Hippocampal formation (tissue), 2 donors: ENCODE data around the gene ATR.
"Not testable (repeated sequence)": the region's sequence is repeated elsewhere in the genome, so short reads cannot be mapped to it uniquely, and the experiment has no call there.

ENCODE experiments used
- DNase-seq, 2 donors: peaks; one replicate each; lab custom pipeline; 2025; lab: John Stamatoyannopoulos, UW

ATR gene

DNA sequence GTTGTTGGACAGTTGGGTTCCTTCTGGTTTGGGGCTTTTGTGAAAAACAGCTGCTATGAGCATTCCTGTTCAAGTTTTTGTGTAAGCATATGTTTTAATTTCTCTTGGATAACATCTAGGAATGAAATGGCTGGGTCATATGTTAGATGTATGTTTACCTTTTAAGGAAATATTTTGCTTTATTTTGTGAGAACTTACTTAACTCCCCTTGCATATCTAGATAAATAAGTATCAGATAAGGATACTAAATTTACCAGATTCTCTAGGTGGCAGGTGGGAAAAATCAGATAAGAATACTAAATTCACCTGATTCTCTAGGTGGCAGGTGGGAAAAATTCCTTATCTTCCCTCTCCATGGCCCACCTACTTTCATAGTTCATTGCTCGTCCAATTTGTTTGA, 16.6 kb upstream of the ATR start:
- no peak for DNase-seq

DNA sequence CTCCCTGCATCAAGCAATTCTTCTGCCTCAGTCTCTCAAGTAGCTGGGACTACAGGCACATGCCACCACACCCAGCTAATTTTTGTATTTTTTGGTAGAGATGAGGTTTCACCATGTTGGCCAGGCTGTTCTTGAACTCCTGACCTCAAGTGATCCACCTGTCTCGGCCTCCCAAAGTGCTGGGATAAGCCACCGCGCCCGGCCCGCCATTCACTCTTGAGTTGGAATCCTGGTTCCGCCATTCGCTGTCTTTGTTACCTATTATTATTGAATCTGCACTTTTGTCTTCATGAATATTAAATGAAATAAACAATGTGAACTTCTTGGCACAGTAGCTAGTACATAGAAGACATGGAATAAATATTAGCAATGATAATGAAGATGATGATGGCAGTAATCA, 13.7 kb upstream of the ATR start:
- DNase-seq: not testable (repeated sequence)

DNA sequence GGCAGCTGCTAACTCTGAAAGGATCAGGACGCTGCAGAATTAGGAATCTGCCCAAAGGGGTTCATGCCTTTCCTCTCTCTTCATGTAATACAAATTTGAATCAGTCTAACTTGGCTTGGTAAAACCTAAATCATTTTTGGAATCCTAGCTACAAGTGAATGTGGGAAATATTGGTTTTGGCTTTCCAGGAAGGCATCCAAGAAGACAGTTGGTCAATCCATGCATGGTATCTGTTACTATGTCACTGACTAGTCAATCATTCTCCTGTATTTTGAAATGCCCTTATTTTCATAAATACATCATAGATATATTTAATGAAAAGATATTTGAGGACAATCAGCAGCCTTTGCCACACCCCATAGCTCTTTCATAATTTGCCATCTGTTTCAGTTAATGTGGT, 10.2 kb upstream of the ATR start:
- no peak for DNase-seq

DNA sequence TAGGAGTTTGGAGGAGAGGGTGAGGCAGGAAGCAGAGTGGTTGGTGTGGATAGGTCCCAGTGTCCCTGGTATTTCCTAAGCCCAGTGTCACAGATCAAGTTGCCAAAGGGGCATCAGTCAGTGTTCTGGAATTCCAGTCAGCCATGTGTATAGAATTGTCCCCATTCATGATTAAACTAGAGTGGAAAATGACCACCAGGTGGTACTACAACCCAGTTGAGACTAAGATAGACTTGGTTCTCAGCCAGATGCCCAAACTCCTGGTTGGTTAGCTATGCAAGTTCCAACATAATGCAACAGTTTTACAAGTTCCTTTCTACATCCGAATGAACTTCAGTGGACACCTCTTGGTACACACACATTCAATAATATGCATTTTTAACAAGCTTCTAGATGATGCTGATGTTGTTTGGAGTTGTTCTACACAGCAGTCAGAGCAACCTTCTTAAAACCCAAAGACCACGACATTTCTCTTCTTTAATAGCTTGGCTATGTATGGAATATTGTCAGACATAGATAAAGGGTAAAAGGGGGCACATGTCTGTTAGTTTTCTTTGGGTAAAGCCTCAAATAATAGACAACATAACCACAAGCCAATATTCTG, 8.4 kb upstream of the ATR start:
- DNase-seq: peak; percentile 1 to 73

DNA sequence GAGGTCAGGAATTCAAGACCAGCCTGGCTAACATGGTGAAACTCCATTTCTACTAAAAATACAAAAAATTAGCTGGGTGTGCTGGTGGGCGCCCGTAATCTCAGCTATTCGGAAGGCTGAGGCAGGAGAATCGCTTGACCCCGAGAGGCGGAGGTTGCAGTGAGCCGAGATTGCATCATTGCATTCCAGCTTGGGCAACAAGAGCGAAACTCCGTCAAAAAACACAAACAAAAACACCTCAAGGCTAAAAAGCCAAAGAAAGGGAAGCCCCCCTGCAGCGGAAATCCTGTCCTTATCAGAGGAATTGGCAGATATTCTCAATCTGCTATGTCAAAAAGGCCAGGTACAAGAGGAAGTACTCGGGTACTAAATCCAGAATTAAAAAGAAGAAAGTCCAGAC, 2.5 kb upstream of the ATR start:
- not testable (repeated sequence) for DNase-seq

DNA sequence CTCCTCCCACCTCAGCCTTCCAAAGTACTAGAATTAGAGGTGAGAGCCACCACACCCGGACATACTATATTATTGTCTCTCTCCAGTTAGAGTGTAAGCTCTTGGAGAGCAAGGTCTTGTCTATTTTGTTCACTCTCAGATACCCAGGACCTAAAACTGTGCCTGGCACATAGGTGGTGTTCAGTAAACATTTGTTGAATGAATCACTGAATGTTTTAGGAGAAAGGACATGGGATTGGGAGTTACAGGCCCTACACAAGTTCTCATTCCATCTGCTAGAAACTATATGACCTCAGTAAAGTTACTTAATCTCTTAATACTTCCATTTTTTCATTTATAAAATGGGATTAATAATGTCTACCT, 1.5 kb upstream of the ATR start:
- no peak for DNase-seq

DNA sequence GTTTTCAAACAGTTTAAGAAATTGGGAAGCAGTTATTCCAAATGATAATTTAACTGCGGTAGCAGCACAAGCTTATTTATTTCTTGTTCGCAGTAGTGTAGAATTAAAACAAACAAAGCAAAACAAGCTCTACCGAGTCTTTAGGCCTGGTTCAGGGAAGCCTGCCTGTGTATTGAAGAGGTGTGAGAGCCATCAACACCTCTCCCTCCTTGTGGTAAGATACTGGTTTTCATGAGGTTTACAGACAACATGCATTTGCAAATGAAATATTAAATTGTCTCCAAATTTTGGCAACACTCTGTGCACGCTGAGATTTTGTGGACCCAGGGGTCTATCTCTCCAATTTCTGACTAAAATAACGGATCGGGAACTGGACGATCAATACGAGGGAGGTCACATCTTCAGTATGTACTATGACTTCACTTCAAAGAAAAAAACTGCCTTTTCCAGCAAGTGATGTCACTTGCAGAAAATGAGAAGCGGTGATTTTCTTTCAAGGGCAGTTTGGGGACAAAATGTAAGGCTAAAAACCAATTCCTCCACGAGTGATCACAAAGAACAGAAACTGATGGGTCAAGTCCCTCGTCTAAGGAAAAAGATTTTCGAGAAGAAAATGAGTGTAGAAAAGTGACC, 721 bp downstream of the ATR start:
- no peak for DNase-seq

DNA sequence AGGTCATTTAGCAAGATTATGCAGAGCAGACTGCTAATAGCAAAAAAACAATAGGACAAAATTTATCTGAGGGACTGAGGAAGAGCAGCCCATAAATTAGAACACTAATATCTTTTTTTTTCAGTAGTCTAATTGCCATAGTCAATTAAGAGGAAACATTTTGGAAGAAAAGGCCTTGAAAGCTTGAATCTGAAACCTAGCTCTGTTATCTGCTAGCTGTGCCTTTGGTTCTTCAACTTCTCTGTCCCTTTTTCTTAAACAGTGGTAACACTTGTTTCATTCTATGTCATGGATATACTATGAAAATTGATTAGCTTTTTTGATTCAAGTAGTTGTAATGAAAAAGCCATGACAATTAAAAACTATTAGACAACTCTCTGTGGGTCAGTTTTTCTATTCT, 1.7 kb downstream of the ATR start:
- no peak for DNase-seq

DNA sequence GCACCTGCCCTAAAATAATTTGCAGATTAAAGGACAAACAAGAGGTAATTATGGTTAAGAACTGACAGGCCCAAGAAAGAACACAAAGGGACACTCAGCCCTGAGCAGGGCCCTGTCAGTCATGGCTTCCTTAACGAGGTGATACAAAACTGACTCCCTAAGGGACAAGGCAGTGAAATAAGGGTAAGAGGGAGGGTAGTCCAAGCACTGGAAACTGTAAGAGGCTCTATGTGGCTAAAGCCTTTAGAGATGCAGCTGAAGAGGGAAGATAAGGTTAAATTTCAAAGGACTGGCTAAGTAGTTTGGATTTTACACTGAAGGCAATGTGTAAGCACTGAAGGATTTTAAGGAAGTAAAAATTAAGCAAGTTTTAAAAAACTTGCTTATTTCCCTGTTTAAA, 3.9 kb downstream of the ATR start:
- no peak for DNase-seq

DNA sequence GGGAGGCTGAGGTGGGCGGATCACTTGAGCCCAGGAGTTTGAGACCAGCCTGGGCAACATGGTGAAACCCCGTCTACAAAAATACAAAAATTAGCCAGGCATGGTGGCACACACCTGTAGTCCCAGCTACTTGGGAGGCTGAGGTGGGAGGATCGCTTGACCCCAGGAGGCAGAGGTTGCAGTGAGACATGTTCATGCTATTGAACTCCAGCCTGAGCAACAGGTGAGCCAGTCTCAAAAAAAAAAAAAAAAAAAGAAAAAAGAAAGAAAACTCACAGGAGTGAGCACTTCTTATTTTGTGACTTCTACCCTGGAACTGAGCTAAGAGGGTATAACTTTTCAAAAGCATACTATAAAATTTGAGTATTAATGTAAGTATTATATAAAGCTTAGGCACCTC, 4.3 kb downstream of the ATR start:
- not testable (repeated sequence) for DNase-seq

DNA sequence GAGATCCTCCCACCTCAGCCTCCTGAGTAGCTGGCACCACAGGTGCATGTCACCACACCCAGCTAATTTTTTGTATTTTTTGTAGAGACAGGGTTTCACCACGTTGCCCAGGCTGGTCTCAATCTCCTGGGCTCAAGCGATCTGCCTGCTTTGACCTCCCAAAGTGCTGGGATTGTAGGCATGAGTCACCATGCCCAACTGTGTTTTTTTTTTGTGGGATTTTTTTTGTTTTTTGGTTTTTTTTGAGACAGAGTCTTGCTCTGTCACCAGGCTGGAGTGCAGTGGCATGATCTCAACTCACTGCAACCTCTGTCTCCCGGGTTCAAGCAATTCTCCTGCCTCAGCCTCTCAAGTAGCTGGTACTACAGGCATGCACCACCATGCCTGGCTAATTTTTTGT, 9.1 kb downstream of the ATR start:
- not testable (repeated sequence) for DNase-seq

DNA sequence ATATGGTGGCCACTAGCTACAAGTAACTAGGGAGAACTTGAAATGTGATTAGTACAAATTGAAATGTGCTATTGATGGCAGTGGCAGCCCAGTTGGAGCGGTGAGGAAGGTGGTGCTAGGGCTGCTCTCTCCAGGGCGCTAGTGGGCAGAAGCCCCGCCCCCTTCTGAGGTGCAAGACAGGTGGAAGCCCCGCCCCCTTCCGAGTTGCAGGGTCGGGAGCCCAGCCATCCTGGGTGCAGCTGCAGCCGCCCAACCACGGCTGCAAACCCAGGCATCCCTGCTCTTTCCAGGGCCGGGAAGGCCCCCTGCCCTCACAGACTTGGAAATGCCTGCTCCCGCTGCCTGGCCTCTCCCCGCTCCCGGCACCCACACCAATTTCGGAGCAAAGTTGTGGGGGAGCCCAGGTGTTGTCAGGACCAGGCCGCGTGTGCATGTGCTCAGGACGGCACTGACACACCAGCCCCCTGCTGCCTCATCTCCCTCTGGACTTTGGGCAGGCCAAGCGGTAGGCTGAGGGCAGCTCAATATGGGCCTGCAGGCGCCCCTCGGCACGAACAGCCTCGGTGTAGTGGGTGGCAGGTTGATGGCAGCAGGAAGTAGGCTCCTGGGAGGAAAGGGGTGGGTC, 10.0 kb downstream of the ATR start:
- no peak for DNase-seq

DNA sequence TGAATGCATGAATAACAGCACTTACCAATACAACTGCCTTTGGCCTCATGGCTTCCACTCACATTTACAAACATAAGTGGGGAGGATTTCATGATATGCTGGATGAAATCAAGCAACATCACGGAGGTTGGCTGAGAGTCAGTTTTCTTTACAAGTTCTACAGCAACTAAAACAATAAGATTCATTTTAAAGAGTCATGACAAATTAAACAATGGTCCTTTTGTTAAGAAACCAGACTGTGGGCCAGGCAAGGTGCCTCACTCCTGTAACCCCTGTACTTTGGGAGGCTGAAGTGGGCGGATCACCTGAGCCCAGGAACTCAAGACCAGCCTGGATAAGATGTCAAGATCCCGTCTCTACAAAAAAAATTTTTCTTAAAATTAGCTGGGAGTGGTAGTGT, 12.4 kb downstream of the ATR start:
- no peak for DNase-seq

DNA sequence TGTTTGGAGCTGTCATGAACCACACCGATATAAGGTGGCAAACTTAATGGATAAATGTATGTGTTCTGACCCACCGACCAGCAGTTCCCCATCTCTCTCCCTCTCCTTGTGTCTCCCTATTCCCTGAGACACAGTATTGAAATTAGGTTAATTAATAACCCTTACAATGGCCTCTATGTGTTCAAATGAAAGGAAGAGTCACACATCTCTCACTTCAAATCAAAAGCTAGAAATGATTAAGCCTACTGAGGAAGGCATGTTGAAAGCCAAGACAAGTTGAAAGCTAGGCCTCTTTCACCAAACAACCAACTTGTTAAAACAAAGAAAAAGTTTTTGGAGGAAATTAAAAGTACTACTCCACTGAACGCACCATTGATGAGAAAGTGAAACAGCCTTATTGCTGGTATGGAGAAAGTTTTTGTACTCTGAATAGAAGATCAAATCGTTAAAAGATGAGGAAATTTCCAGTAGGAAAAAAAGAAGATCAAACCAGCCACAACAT, 15.0 kb downstream of the ATR start:
- no peak for DNase-seq

DNA sequence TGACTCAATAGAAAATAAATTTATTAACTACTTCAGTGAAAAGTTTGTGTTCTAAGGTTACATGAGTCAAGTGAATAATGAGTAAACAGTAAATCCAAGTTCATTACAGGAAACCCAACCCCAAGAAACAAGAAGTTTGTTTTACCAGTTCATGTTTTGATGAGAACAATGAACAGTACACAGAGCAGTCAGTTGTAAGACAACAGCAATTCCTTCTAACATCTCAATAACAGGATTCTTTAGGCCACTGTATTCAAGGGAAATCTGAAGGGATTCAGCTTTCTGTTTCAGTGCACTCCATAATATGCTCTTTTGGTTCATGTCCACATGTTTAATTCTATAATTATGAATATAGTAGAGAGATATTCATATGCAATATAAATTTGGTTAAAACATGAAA, 18.4 kb downstream of the ATR start:
- no peak for DNase-seq

DNA sequence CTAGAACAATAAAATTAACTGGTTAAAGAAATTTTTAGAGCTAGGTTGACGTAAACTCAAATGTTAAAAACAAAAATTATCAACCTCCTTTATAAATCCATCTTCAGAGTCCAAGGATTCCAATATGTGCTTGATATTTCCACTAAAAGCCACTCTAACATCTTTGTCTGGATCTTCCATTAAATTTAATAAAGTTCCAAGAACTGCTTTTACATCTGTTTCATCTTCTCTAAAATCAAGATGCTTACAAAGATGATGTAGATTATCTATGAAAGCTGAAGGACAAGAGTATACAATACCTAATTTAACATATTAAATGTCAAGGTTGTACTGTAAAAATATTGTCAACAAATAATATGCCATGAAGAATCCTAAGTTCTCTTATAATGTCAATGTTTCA, 24.8 kb downstream of the ATR start:
- no peak for DNase-seq

DNA sequence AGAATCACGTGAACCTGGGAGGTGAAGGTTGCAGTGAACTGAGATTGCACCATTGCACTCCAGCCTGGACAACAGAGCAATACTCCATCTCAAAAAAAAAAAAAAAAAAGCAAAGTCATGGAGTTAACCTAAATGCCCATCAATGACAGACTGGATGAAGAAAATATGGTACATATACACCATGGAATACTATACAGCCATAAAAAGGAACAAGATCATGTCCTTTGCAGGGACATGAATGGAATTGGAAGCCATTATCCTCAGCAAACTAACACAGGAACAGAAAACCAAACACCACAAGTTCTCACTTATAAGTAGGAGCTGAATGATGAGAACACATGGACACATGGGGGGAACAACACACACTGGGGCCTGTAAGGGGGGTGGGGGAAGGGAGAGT, 26.0 kb downstream of the ATR start:
- DNase-seq: not testable (repeated sequence)

DNA sequence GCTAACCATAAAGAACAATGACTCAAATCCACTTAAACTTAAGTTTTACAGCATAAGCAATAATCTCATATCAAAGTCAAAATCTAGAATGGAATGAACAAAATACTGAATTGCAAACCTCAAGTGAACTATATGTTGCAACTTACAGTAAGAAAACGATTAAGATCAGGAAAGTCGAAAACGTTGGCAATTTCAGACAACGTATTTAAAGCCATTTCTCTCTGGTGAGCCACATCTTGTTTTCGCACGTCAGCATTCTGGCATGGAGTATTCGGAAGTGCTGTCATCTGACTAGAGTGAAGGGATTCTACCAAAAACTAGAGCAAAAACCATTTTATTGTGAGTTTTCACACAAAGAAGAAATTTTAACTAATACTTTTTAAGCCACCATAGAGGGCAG, 28.5 kb downstream of the ATR start:
- DNase-seq: no peak

DNA sequence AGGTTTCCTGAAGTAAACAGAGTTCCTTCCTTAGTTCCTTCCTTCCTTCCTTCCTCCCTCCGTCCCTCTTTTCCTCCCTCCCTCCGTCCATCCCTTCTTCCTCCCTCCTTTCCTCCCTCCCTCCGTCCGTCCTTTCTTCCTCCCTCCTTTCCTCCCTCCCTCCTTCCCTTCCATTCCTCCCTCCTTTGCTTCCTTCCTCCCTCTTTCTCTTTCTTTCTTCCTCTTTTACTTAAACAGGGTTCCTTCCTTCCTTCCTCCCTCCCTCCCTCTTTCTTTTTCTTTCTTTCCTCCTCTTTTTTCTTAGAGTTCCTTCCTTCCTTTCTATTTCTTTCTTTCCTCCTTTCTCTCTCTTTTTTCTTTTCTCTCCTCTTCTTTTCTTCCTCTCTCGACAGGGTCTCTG, 35.2 kb downstream of the ATR start:
- DNase-seq: no peak

DNA sequence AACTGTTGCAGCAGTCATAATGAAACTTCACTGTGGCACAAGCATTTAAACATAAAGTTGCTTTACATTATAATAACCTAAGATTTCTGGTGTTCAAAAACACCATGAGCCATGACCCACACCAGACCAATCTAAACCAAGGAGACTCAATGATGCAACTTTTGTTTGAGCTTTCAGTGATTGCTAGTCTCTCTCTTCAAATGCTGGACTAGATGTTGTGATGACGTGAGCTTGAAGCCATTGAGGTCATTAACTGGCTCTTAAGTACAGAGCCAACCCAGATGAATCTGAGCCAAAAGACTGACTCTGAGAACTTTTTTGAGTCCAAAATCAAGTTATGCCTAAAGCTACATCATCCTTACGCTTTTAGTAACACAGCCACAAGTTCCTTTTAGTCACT, 36.5 kb downstream of the ATR start:
- no peak for DNase-seq

DNA sequence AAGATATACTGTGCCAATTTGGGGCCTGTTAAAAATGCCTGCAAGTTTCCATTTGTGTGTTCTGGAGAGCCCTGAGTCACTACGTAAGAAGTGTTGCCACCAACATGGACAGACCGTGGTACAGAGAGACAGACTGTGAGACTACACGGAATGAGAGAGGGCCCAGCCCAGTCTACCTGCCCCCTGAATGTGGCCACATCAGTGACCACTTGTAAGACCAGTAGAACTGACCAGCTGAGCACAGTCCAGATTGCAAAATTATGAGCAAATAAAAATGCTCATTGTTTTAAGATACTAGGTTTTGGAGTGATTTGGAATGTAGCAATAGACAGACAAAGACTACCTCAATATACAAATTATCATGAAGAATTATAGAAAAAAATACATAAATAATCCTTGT, 42.0 kb downstream of the ATR start:
- DNase-seq: no peak

DNA sequence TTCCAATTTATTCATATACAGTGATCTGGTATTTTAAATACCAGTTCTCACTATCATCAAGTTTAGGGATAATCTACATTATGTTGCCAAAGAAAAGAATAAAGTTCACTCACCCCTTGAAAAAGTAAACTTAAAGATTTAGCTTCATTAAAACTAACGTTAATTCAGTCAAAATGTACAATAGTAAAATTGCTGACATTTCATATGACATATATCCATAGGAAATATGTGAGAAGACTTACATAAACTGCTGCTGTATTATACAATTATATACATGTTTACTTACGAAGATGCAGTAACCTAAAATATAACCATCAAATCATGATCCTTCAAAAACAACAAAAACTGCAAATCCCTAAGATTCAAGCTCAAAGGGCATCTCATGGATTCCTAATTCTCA, 44.0 kb downstream of the ATR start:
- no peak for DNase-seq

DNA sequence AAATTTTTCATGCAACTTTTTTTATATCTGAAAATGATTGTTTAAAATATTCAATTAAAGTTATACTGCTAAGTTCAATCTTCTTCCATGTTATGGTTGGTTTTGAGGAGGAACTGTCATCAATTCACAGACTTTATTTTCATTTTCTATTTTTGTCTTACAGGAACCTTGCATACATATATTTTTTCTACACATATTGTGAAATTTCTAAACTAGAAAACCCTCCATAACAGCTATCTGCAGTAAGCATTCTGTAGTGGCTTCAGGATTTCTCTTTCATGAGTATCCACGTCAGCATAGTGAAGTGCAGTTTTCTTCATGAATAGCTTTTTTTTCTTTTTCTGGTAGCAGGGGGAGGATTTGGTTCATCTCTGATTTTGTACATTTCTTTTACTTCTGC, 48.2 kb downstream of the ATR start:
- no peak for DNase-seq
